Endodermal cell (in vitro differentiated cells): ENCODE results near the gene PIGS. TPM values are rescaled to one million over a fixed set of nuclear protein-coding genes. Genes with fewer than 3 reads are reported as not detected.

Experiments used
- DNase-seq: peaks from one replicate; pipeline ENCODE4 v3.0.0-alpha.2; 2017
- H3K27ac ChIP-seq: 2 replicates; pipeline ENCODE4 v1.5.1; 2013; ENCODE audit warnings: mild to moderate bottlenecking, low read depth, low read length, moderate library complexity
- H3K27me3 ChIP-seq: 2 replicates; pipeline ENCODE4 v1.6.1; 2013; ENCODE audit warnings: mild to moderate bottlenecking, low read length, moderate library complexity; ENCODE audit not compliant: insufficient read depth, control insufficient read depth, poor library complexity, severe bottlenecking
- H3K36me3 ChIP-seq: 2 replicates; pipeline ENCODE4 v1.7.0; 2013; ENCODE audit warnings: mild to moderate bottlenecking, low read length, moderate library complexity; ENCODE audit not compliant: control insufficient read depth, insufficient read depth
- H3K4me1 ChIP-seq: one replicate; pipeline ENCODE4 v1.7.0; 2013; ENCODE audit warnings: low read length; ENCODE audit not compliant: control insufficient read depth, insufficient read depth
- H3K4me3 ChIP-seq: 2 replicates; pipeline ENCODE4 v1.5.1; 2013; ENCODE audit warnings: mild to moderate bottlenecking, low read length, moderate library complexity
- H3K9ac ChIP-seq: 2 replicates; pipeline ENCODE4 v1.6.1; 2013; ENCODE audit warnings: mild to moderate bottlenecking, low read length, moderate library complexity; ENCODE audit not compliant: poor library complexity, severe bottlenecking; ENCODE audit errors: extremely low read depth
- H3K9me3 ChIP-seq: 2 replicates; pipeline ENCODE4 v1.6.1; 2013; ENCODE audit warnings: mild to moderate bottlenecking, low read length, moderate library complexity; ENCODE audit not compliant: control insufficient read depth
- H3K27ac Mint-ChIP-seq: 2 replicates; pipeline ENCODE4 v1.8.0; 2020; ENCODE audit warnings: mixed read lengths
- H3K27me3 Mint-ChIP-seq: 2 replicates; pipeline ENCODE4 v1.8.0; 2021; ENCODE audit warnings: mild to moderate bottlenecking, mixed read lengths; ENCODE audit not compliant: insufficient read depth
- H3K36me3 Mint-ChIP-seq: 2 replicates; pipeline ENCODE4 v1.8.0; 2020; ENCODE audit warnings: low read depth, mixed read lengths
- H3K4me1 Mint-ChIP-seq: 2 replicates; pipeline ENCODE4 v1.8.0; 2020; ENCODE audit warnings: mixed read lengths
- H3K4me3 Mint-ChIP-seq: 2 replicates; pipeline ENCODE4 v1.8.0; 2020; ENCODE audit warnings: mild to moderate bottlenecking, moderate library complexity, mixed read lengths
- H3K9me3 Mint-ChIP-seq: 2 replicates; pipeline ENCODE4 v1.8.0; 2020; ENCODE audit warnings: mild to moderate bottlenecking, mixed read lengths
- CTCF ChIP-seq: fragments of 200-600 bp; sonication (generic); conservative IDR thresholded peaks from 2 replicates; pipeline ENCODE4 v1.5.0; 2021; ENCODE audit warnings: antibody characterized with exemption, mild to moderate bottlenecking
- WGBS, 2 experiments: methylation state at CpG; one replicate each; pipeline versions ENCODE4 v1.1.5 to v1.1.7; 2013; ENCODE audit warnings: missing lambda C conversion rate in 2 of 2, mixed read lengths in 1 of 2; ENCODE audit not compliant: insufficient coverage in 1 of 2, insufficient read length in 1 of 2; 5-methylcytosine and 5-hydroxymethylcytosine counted together
- total RNA-seq, 2 donors: library from RNA; stranded (reverse); fragmentation: NEBNext Ultra II Directional in 1 of 2; extraction: Animal tissue kit (Norgen Biotek cat#: 25700) in 1 of 2; gene quantifications; 2 replicates in 1 of 2; 3 replicates in 1 of 2; pipeline ENCODE4 v1.2.1, GENCODE V29; 2021

PIGS gene
- total RNA-seq, 2 donors from 2014 or later: 34.9 to 43.0 TPM

GRCh38 chr17:28519236-28519635, 52.1 kb downstream of the PIGS start:
- H3K9me3 Mint-ChIP-seq: peaks cover 9% of the 10 kb centered on the region
- Histone ChIP-seq H3K27ac (no peak overlapping the region), H3K4me3 (no peak overlapping the region), H3K9me3 (peaks cover 4% of the 10 kb centered on the region), H3K27me3 (peaks cover 13% of the 10 kb centered on the region), H3K36me3 (no peaks in the 10 kb centered on the region), H3K9ac (no peak overlapping the region), H3K4me1 (no peaks in the 10 kb centered on the region)
- no peak for DNase-seq
- peaks cover 18% of the 10 kb centered on the region for H3K27me3 Mint-ChIP-seq
- H3K4me1 Mint-ChIP-seq: no peaks in the 10 kb centered on the region
- H3K36me3 Mint-ChIP-seq: no peaks in the 10 kb centered on the region
- H3K4me3 Mint-ChIP-seq: no peak overlapping the region
- 83 to 95% methylated on average over 4 to 5 of the region's 5 CpGs for WGBS, 2 experiments
- H3K27ac Mint-ChIP-seq: no peak overlapping the region
- TF ChIP-seq CTCF: no peak

DNA sequence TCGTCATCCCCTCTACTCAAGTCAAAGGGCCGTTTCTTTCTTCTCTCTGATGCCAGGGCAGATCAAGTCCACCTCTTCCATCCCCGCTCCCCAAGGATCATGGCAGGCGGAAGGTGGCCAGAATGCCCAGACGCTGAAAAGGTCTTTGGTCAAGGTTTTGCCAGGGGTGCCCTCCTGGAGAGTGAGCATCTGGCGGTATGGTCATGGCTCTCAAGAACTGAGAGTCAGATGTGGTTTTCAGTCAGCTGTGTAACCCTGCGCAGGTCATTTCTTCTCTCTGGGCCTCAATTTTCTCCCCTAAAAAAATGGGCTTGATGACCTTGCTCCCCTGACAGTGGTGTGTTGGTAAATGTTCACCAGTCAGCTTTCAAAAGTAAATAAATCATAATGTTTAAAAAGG, 52.7 kb downstream of the PIGS start:
- DNase-seq: no peak
- 86 to 91% methylated on average over 6 to 7 of the region's 7 CpGs for WGBS, 2 experiments
- Histone ChIP-seq H3K9ac (no peak overlapping the region), H3K4me3 (no peak overlapping the region), H3K27ac (no peak overlapping the region), H3K9me3 (peaks cover 4% of the 10 kb centered on the region), H3K4me1 (no peaks in the 10 kb centered on the region), H3K36me3 (no peaks in the 10 kb centered on the region), H3K27me3 (peaks cover 14% of the 10 kb centered on the region)
- Mint-ChIP-seq H3K36me3 (no peaks in the 10 kb centered on the region), H3K9me3 (peaks cover 9% of the 10 kb centered on the region), H3K27ac (no peak overlapping the region), H3K27me3 (peaks cover 20% of the 10 kb centered on the region), H3K4me1 (no peaks in the 10 kb centered on the region), H3K4me3 (no peak overlapping the region)
- TF ChIP-seq CTCF: no peak

- DNase-seq: no peak
- no peak overlapping the region for H3K9ac ChIP-seq
- no peak for TF ChIP-seq CTCF
- Mint-ChIP-seq H3K27me3 (peaks cover 23% of the 10 kb centered on the region), H3K27ac (no peak overlapping the region), H3K4me1 (no peaks in the 10 kb centered on the region), H3K4me3 (no peak overlapping the region), H3K9me3 (peaks cover 9% of the 10 kb centered on the region), H3K36me3 (no peaks in the 10 kb centered on the region)
- peaks cover 14% of the 10 kb centered on the region for H3K27me3 ChIP-seq
- H3K4me3 ChIP-seq: no peak overlapping the region
- no peaks in the 10 kb centered on the region for H3K36me3 ChIP-seq
- no peaks in the 10 kb centered on the region for H3K4me1 ChIP-seq
- no peak overlapping the region for H3K27ac ChIP-seq
- H3K9me3 ChIP-seq: peaks cover 4% of the 10 kb centered on the region
- WGBS, 2 experiments: 80% methylated on average over 6 of the region's 6 CpGs; no CpG with 5 or more reads in 1 of the 2 experiments
Observed at GRCh38 chr17:28518132-28518531, 53.2 kb downstream of the PIGS start.
